Measurements from ENCODE around the gene SULT1C2.

DNA sequence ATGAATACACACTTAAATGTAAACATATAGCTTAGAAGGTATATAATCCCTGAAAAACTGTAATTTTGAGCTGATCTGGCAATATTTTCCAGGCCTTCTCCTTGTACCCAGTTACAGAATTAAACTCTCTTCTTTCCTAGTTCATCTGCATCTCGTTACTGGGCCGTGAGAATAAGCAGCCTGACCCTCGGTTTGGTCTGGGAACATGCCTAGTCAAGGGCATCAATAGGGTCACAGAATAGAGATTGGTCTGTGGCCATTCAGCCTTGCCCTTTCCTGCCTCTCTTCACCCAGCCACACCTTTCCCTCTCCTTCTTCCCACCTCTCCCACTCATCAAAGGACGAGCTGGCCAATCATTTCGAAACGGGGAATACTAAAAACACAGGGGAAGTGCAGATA is 27.3 kb downstream of the SULT1C2 start:
- TF ChIP-seq, protein P1, sequence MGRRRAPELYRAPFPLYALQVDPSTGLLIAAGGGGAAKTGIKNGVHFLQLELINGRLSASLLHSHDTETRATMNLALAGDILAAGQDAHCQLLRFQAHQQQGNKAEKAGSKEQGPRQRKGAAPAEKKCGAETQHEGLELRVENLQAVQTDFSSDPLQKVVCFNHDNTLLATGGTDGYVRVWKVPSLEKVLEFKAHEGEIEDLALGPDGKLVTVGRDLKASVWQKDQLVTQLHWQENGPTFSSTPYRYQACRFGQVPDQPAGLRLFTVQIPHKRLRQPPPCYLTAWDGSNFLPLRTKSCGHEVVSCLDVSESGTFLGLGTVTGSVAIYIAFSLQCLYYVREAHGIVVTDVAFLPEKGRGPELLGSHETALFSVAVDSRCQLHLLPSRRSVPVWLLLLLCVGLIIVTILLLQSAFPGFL (CRISPR knock-in tag; IDR thresholded peaks at IDR 0.05): no peak
- TF ChIP-seq, protein P2, sequence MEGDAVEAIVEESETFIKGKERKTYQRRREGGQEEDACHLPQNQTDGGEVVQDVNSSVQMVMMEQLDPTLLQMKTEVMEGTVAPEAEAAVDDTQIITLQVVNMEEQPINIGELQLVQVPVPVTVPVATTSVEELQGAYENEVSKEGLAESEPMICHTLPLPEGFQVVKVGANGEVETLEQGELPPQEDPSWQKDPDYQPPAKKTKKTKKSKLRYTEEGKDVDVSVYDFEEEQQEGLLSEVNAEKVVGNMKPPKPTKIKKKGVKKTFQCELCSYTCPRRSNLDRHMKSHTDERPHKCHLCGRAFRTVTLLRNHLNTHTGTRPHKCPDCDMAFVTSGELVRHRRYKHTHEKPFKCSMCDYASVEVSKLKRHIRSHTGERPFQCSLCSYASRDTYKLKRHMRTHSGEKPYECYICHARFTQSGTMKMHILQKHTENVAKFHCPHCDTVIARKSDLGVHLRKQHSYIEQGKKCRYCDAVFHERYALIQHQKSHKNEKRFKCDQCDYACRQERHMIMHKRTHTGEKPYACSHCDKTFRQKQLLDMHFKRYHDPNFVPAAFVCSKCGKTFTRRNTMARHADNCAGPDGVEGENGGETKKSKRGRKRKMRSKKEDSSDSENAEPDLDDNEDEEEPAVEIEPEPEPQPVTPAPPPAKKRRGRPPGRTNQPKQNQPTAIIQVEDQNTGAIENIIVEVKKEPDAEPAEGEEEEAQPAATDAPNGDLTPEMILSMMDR (CRISPR knock-in tag; IDR thresholded peaks at IDR 0.05): no peak
- TF ChIP-seq, protein P3, sequence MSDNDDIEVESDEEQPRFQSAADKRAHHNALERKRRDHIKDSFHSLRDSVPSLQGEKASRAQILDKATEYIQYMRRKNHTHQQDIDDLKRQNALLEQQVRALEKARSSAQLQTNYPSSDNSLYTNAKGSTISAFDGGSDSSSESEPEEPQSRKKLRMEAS (IDR thresholded peaks at IDR 0.05): no peak
- TF ChIP-seq HCFC1 (IDR thresholded peaks at IDR 0.05; ENCODE audit: low read depth, low read length) (no peak), POLR2AphosphoS5 (IDR thresholded peaks at IDR 0.05; ENCODE audit: low read depth, low read length) (no peak), NPAS2 (CRISPR knock-in tag; IDR thresholded peaks at IDR 0.05; ENCODE audit: borderline replicate concordance) (no peak)
